NB4 (cell line): ENCODE results near the gene OAS1.

Experiments
- CTCF ChIP-seq: IDR thresholded peaks from one replicate; pipeline ENCODE4 v1.5.1; 2012; ENCODE audit warnings: low read depth, low read length
- MYC ChIP-seq: IDR thresholded peaks from 2 replicates; pipeline ENCODE4 v1.6.1; 2011; ENCODE audit warnings: low read depth, low read length
- POLR2A ChIP-seq: IDR thresholded peaks from 2 replicates; pipeline ENCODE4 v1.6.1; 2011; ENCODE audit warnings: mild to moderate bottlenecking; ENCODE audit not compliant: insufficient read length; ENCODE audit errors: extremely low read depth
- TF ChIP-seq, protein P1 (sequence below): IDR thresholded peaks from 2 replicates; pipeline ENCODE4 v1.6.1; 2011; ENCODE audit warnings: low read depth, low read length

GRCh38 chr12:112967858-112968257 is 61.1 kb downstream of the OAS1 start:
- TF ChIP-seq POLR2A (no peak), CTCF (no peak), MYC (no peak)
- TF ChIP-seq, protein P1, sequence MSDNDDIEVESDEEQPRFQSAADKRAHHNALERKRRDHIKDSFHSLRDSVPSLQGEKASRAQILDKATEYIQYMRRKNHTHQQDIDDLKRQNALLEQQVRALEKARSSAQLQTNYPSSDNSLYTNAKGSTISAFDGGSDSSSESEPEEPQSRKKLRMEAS, result no peak
